Peyer's patch (tissue), 4 donors: ENCODE data around the gene MTMR3. TPM values are rescaled to one million over a fixed set of nuclear protein-coding genes. Genes with fewer than 3 reads are reported as not detected.
"Not testable (repeated sequence)": the region's sequence is repeated elsewhere in the genome, so short reads cannot be mapped to it uniquely, and the experiment has no call there.

ENCODE experiments used
- DNase-seq, 3 donors: peaks; one replicate each; pipeline ENCODE4 v3.0.0-alpha.2; 2017 to 2019
- H3K27ac ChIP-seq, 4 donors: fragments of 200-600 bp; sonication (generic); one replicate each; pipeline ENCODE4 v1.5.1; 2016 to 2019
- H3K27me3 ChIP-seq, 2 donors: fragments of 200-600 bp; sonication (generic); one replicate each; pipeline ENCODE4 v1.5.1; 2019
- H3K36me3 ChIP-seq, 3 donors: fragments of 200-600 bp; sonication (generic); one replicate each; pipeline ENCODE4 v1.5.1; 2016 to 2019
- H3K4me1 ChIP-seq, 4 donors: fragments of 200-600 bp; sonication (generic); one replicate each; pipeline ENCODE4 v1.5.1; 2016 to 2019
- H3K4me3 ChIP-seq, 4 donors: fragments of 200-600 bp; sonication (generic); 1 replicate in 3 of 4; 2 replicates in 1 of 4; pipeline ENCODE4 v1.5.1; 2016 to 2019; ENCODE audit warnings: mild to moderate bottlenecking in 1 of 4
- H3K9me3 ChIP-seq, 4 donors: fragments of 200-600 bp; sonication (generic); one replicate each; pipeline ENCODE4 v1.5.1; 2016 to 2019; ENCODE audit warnings: mild to moderate bottlenecking in 1 of 4
- CTCF ChIP-seq, 6 experiments: fragments of 450-650 bp in 4 of 6; fragments of 200-600 bp in 2 of 6; sonication (generic) in 1 of 6; IDR thresholded peaks; one replicate each; pipeline ENCODE4 v1.5.1; 2017 to 2019; ENCODE audit warnings: antibody characterized with exemption in 6 of 6, mild to moderate bottlenecking in 3 of 6, moderate library complexity in 1 of 6
- POLR2A ChIP-seq, 2 donors: fragments of 450-650 bp; IDR thresholded peaks; one replicate each; pipeline ENCODE4 v1.5.1; 2017; ENCODE audit warnings: antibody characterized with exemption in 2 of 2, mild to moderate bottlenecking in 2 of 2, moderate library complexity in 2 of 2
- total RNA-seq, 4 donors: library from RNA; depleted of rRNA; stranded (reverse); fragments of >200 nt; gene quantifications; one replicate each; pipeline ENCODE4 v1.1.0, GENCODE V29; 2016

Gene MTMR3
- total RNA-seq, 4 donors from 2014 or later: 49.4 to 97.8 (median 84.0) TPM

GRCh38 chr22:29848111-29848510, 34.9 kb upstream of the MTMR3 start:
- Histone ChIP-seq H3K4me3 (no peak overlapping the region), H3K4me1 (no peaks in the 10 kb centered on the region), H3K36me3 (no peaks in the 10 kb centered on the region), H3K9me3 (no peaks in the 10 kb centered on the region), H3K27ac (no peak overlapping the region), H3K27me3 (no peaks in the 10 kb centered on the region)
- no peak for DNase-seq
- TF ChIP-seq POLR2A (IDR thresholded peaks at IDR 0.05) (no peak), CTCF (IDR thresholded peaks at IDR 0.05) (no peak)

GRCh38 chr22:29854432-29854831, 28.5 kb upstream of the MTMR3 start:
- DNase-seq: peak in 1 of 3 donors; percentile 22
- Histone ChIP-seq H3K9me3 (no peaks in the 10 kb centered on the region), H3K27ac (no peak overlapping the region), H3K4me1 (no peaks in the 10 kb centered on the region), H3K27me3 (no peaks in the 10 kb centered on the region), H3K36me3 (no peaks in the 10 kb centered on the region), H3K4me3 (no peak overlapping the region)
- TF ChIP-seq POLR2A (IDR thresholded peaks at IDR 0.05): no peak
- no peak for TF ChIP-seq CTCF (IDR thresholded peaks at IDR 0.05)

GRCh38 chr22:29855611-29856181, 27.3 kb upstream of the MTMR3 start:
- H3K27me3 ChIP-seq: no peaks in the 10 kb centered on the region
- no peak overlapping the region for H3K4me3 ChIP-seq
- no peaks in the 10 kb centered on the region for H3K9me3 ChIP-seq
- H3K36me3 ChIP-seq: no peaks in the 10 kb centered on the region
- peak in 1 of 3 donors; percentile 15 for DNase-seq
- TF ChIP-seq CTCF (IDR thresholded peaks at IDR 0.05): no peak
- no peak for TF ChIP-seq POLR2A (IDR thresholded peaks at IDR 0.05)
- H3K4me1 ChIP-seq: no peaks in the 10 kb centered on the region
- no peak overlapping the region for H3K27ac ChIP-seq

GRCh38 chr22:29856496-29856895, 26.5 kb upstream of the MTMR3 start:
- no peaks in the 10 kb centered on the region for H3K9me3 ChIP-seq
- TF ChIP-seq POLR2A (IDR thresholded peaks at IDR 0.05) (no peak), CTCF (IDR thresholded peaks at IDR 0.05) (no peak)
- no peak for DNase-seq
- H3K4me3 ChIP-seq: no peak overlapping the region
- H3K27me3 ChIP-seq: no peaks in the 10 kb centered on the region
- H3K36me3 ChIP-seq: no peaks in the 10 kb centered on the region
- H3K27ac ChIP-seq: no peak overlapping the region
- no peaks in the 10 kb centered on the region for H3K4me1 ChIP-seq

GRCh38 chr22:29859030-29859429, 23.9 kb upstream of the MTMR3 start:
- H3K27me3 ChIP-seq, H3K36me3 ChIP-seq, H3K4me3 ChIP-seq, H3K9me3 ChIP-seq, H3K27ac ChIP-seq, H3K4me1 ChIP-seq: not testable (repeated sequence)
- DNase-seq: peak in 1 of 3 donors; percentile 10

GRCh38 chr22:29860006-29860766, 22.8 kb upstream of the MTMR3 start:
- Histone ChIP-seq H3K27ac (no peak overlapping the region), H3K4me1 (no peaks in the 10 kb centered on the region), H3K4me3 (no peak overlapping the region), H3K9me3 (no peaks in the 10 kb centered on the region), H3K36me3 (no peaks in the 10 kb centered on the region), H3K27me3 (no peaks in the 10 kb centered on the region)
- DNase-seq: peak in 1 of 3 donors; percentile 2
- no peak for TF ChIP-seq CTCF (IDR thresholded peaks at IDR 0.05)
- no peak for TF ChIP-seq POLR2A (IDR thresholded peaks at IDR 0.05)
